Uterus (tissue), 4 donors: ENCODE data around the gene RPL10. TPM values are rescaled to one million over a fixed set of nuclear protein-coding genes. Genes with fewer than 3 reads are reported as not detected.
"Not testable (repeated sequence)": the region's sequence is repeated elsewhere in the genome, so short reads cannot be mapped to it uniquely, and the experiment has no call there.

ENCODE experiments used
- DNase-seq, 2 donors: peaks; one replicate each; pipeline ENCODE4 v3.0.0-alpha.2; 2019 to 2020
- H3K27ac ChIP-seq, 2 donors: fragments of 200-600 bp; sonication (generic); 1 replicate in 1 of 2; 2 replicates in 1 of 2; pipeline ENCODE4 v1.5.1; 2016 to 2018
- H3K27me3 ChIP-seq, 2 donors: fragments of 200-600 bp; sonication (generic); one replicate each; pipeline ENCODE4 v1.5.1; 2018 to 2019; ENCODE audit warnings: control low read depth in 1 of 2
- H3K36me3 ChIP-seq, 2 donors: fragments of 200-600 bp; sonication (generic); one replicate each; pipeline ENCODE4 v1.5.1; 2019; ENCODE audit warnings: control low read depth in 1 of 2
- H3K4me1 ChIP-seq, 2 donors: fragments of 200-600 bp; sonication (generic); one replicate each; pipeline ENCODE4 v1.5.1; 2018 to 2019; ENCODE audit warnings: control low read depth in 1 of 2
- H3K4me3 ChIP-seq, 2 donors: fragments of 200-600 bp; sonication (generic); 1 replicate in 1 of 2; 2 replicates in 1 of 2; pipeline ENCODE4 v1.5.1; 2018 to 2019; ENCODE audit warnings: mild to moderate bottlenecking in 1 of 2
- H3K9me3 ChIP-seq, 2 donors: fragments of 200-600 bp; sonication (generic); one replicate each; pipeline ENCODE4 v1.5.1; 2019; ENCODE audit warnings: control low read depth in 1 of 2
- POLR2A ChIP-seq, 2 donors: fragments of 450-650 bp; IDR thresholded peaks; one replicate each; pipeline ENCODE4 v1.6.1; 2016; ENCODE audit warnings: antibody characterized with exemption in 2 of 2, mild to moderate bottlenecking in 1 of 2, moderate library complexity in 1 of 2
- intact Hi-C: fragments of 100-400 bp; cut with DNase I; formaldehyde crosslinking; loops from one replicate; pipeline ENCODE4 v1.15.1; 2023; ENCODE audit warnings: low total_unique reads
- total RNA-seq, 4 donors: library from RNA; depleted of rRNA in 3 of 4; stranded (reverse); fragments of >200 nt in 3 of 4; gene quantifications; one replicate each; pipeline versions ENCODE4 v1.1.0 to v1.2.4, GENCODE V29; 2014 to 2023
- TF ChIP-seq, protein P1 (sequence below), 4 experiments: fragments of 200-600 bp in 2 of 4; fragments of 450-650 bp in 2 of 4; sonication (generic) in 2 of 4; IDR thresholded peaks; one replicate each; pipeline ENCODE4 v1.5.1; 2016 to 2019; ENCODE audit warnings: antibody characterized with exemption in 4 of 4, mild to moderate bottlenecking in 2 of 4, moderate library complexity in 1 of 4
- donor health status: DM: yes; HTN: yes; CAD: no.

The RPL10 gene
- total RNA-seq, 4 donors from 2014 or later = 2,407 to 9,172 (median 4,014) TPM

DNA sequence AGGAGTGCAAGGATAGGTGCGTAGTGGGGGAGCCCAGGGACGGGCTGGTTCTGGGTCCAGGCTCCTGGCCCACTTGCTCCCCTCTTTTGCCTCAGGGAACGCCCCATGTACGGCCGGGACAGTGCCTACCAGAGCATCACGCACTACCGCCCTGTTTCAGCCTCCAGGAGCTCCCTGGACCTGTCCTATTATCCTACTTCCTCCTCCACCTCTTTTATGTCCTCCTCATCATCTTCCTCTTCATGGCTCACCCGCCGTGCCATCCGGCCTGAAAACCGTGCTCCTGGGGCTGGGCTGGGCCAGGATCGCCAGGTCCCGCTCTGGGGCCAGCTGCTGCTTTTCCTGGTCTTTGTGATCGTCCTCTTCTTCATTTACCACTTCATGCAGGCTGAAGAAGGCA is 17.4 kb upstream of the RPL10 start:
- Histone ChIP-seq H3K4me1 (no peaks in the 10 kb centered on the region), H3K27me3 (no peaks in the 10 kb centered on the region), H3K9me3 (no peaks in the 10 kb centered on the region), H3K4me3 (peak overlapping the region; percentile 59 to 65), H3K36me3 (no peaks in the 10 kb centered on the region), H3K27ac (peak overlapping the region; percentile 95 to 97)
- no peak for TF ChIP-seq POLR2A (IDR thresholded peaks at IDR 0.05)
- TF ChIP-seq, protein P1, sequence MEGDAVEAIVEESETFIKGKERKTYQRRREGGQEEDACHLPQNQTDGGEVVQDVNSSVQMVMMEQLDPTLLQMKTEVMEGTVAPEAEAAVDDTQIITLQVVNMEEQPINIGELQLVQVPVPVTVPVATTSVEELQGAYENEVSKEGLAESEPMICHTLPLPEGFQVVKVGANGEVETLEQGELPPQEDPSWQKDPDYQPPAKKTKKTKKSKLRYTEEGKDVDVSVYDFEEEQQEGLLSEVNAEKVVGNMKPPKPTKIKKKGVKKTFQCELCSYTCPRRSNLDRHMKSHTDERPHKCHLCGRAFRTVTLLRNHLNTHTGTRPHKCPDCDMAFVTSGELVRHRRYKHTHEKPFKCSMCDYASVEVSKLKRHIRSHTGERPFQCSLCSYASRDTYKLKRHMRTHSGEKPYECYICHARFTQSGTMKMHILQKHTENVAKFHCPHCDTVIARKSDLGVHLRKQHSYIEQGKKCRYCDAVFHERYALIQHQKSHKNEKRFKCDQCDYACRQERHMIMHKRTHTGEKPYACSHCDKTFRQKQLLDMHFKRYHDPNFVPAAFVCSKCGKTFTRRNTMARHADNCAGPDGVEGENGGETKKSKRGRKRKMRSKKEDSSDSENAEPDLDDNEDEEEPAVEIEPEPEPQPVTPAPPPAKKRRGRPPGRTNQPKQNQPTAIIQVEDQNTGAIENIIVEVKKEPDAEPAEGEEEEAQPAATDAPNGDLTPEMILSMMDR (IDR thresholded peaks at IDR 0.05) = no peak
- no peak for DNase-seq
- intact Hi-C loops = no loop called here

DNA sequence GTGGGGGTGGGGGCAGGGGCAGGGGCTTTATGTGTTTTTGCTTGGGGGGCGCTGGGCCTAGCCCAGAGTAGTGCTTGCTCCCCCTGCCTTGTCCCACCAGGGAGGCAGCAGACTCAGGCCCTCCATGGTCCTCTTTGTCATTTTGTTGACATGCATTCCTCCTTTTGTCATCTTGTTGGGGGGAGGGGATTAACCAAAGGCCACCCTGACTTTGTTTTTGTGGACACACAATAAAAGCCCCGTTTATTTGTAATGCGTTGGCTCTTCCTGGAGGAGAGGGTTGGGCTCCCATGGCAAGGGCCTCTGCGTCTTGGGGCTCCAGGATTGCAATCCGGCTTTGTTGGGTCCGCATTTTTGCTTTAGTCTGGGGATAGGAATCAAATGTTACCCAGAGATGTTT is 16.9 kb upstream of the RPL10 start:
- TF ChIP-seq, protein P1 (IDR thresholded peaks at IDR 0.05) = no peak
- no peak for TF ChIP-seq POLR2A (IDR thresholded peaks at IDR 0.05)
- Histone ChIP-seq H3K4me1 (no peaks in the 10 kb centered on the region), H3K36me3 (no peaks in the 10 kb centered on the region), H3K27ac (no peak overlapping the region), H3K27me3 (no peaks in the 10 kb centered on the region), H3K9me3 (no peaks in the 10 kb centered on the region), H3K4me3 (no peak overlapping the region)
- DNase-seq = no peak
- intact Hi-C loops = no loop called here

DNA sequence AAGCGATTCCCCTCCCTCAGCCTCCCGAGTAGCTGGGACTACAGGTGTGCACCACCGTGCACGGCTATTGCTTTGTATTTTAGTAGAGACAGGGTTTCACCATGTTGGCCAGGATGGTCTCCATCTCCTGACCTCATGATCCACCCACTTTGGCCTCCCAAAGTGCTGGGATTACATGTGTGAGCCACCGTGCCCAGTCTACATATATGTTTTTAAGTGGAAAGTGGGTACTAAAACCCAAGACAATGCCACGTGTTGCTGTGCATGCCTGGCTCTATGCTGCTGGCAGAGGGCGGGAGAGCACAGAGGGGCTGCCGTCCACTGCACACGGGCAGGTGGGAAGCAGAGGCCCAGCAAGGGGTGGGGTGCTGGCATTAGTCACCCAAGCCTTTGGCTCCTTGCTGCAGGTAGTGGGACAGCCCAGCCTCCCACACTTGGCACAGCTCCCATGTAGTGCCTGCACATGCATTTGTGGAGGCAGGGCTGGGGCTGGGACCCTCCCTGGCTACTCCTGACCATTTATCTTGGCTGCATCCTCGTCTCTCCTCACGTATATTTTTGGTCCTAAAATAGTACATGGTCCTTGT is 15.6 kb upstream of the RPL10 start:
- Histone ChIP-seq H3K4me1 (no peaks in the 10 kb centered on the region), H3K36me3 (no peaks in the 10 kb centered on the region), H3K9me3 (no peaks in the 10 kb centered on the region), H3K27ac (no peak overlapping the region), H3K4me3 (no peak overlapping the region), H3K27me3 (no peaks in the 10 kb centered on the region)
- DNase-seq = peak in 1 of 2 donors; percentile 48
- TF ChIP-seq POLR2A (IDR thresholded peaks at IDR 0.05) = no peak
- TF ChIP-seq, protein P1 (IDR thresholded peaks at IDR 0.05) = no peak
- intact Hi-C loops = no loop called here

DNA sequence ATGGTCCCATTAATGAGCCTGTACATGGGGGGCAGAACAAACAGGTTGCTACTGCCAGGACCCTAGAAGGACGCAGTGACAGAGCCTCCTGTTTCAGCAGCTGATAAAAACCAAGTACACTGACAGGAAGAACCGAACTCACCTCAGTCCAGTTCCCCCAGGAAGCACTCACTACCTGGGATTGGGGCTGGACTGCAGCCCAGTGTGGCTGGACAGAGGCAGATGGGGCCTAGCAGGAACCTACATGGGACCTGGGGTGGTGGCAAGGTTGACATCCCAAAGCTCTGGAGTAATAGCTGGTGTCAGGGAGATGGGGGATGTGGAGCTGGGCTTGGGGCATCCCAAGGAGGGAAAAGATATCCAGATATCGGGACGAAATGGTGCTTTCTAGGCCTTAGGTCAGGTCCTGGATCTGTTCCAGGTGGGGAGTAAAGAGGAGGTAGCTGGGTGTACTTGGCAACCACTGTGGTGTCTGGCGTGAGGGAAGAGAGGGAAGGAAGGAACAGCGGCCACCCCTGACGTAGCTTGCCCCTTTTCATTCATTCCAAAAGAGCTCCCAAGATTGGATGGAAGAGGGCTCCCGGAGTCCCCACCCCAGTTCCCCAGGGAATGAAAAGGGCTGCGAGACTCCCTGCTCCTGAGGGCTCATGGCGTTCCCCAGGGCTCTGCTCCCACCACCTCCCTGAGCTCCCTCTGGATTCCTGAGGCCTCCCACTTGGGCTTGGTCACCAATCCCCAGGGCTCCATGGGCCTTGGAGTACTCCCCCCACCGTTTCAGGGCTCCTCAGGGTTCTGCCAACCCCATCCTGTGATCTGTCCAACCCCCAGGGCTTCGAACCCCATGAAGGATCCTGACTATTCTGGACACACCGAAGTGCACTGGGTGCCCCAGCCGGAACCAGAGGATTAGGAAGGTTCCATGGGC is 14.6 kb upstream of the RPL10 start:
- peak; percentile 39 to 48 for DNase-seq
- H3K4me1 ChIP-seq = no peaks in the 10 kb centered on the region
- peak overlapping the region; percentile 1 to 51 for H3K27ac ChIP-seq
- no peaks in the 10 kb centered on the region for H3K36me3 ChIP-seq
- H3K4me3 ChIP-seq = no peak overlapping the region
- no peaks in the 10 kb centered on the region for H3K27me3 ChIP-seq
- TF ChIP-seq POLR2A (IDR thresholded peaks at IDR 0.05) = no peak
- TF ChIP-seq, protein P1 (IDR thresholded peaks at IDR 0.05) = no peak
- H3K9me3 ChIP-seq = no peaks in the 10 kb centered on the region
- intact Hi-C loops = no loop called here

DNA sequence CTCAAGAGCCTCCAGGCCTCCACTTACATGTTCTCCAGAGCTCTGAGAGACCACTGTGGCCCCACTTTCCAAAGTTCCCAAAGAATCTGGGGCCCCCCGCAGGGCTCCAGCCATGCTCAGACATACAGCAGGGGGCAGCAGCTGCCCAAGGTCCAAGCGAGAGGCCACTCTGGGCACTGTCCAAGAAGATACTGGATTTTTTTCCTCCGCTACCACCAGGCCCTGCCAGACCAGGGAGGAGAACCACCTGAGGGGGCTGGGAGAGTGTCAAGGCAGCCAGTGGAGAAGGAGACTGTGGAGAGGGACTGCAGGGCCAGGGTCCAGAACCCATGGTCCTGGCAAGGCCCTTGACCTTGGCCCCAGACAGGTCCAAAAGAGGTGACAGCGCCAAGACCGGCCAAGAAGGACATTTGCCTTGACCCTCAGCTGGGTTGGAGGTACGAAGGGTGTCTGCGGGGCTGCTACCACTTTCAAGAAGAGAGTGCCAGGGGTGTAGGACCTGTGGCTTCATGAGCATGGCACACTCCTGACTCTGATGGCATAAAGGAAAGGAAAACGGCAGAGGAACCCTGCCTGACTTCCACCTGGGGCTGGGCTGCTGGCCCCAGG is 13.8 kb upstream of the RPL10 start:
- H3K27ac ChIP-seq = peak overlapping the region; percentile 1 to 51
- H3K27me3 ChIP-seq = no peaks in the 10 kb centered on the region
- no peaks in the 10 kb centered on the region for H3K4me1 ChIP-seq
- TF ChIP-seq, protein P1 (IDR thresholded peaks at IDR 0.05) = peak; percentile 20 to 49 (median 36)
- TF ChIP-seq POLR2A (IDR thresholded peaks at IDR 0.05) = no peak
- intact Hi-C loops = no loop called here
- DNase-seq = peak; percentile 41
- H3K4me3 ChIP-seq = no peak overlapping the region
- no peaks in the 10 kb centered on the region for H3K9me3 ChIP-seq
- no peaks in the 10 kb centered on the region for H3K36me3 ChIP-seq

DNA sequence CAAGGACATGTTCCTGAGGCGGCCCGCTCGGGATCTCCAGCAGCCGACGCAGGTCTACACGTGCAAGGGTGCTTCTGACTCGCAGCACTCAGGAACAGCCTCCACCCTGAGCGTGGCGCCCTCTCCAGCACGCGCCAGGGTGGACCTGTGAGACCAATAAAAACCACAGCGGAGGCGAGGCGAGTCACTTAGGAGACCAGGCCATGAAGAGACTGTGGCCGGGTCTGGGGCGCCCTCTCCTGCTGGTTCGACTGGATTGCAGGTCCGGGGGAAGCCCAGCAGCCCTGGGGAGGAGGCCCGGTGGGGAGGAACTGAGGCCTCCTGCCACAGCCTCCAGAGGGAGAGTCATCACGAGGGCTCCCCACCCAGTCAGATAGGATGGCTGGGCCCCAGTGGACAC is 10.1 kb upstream of the RPL10 start:
- H3K4me3 ChIP-seq, H3K27ac ChIP-seq, intact Hi-C loops, H3K27me3 ChIP-seq, DNase-seq, H3K36me3 ChIP-seq, H3K4me1 ChIP-seq, H3K9me3 ChIP-seq: not testable (repeated sequence)

DNA sequence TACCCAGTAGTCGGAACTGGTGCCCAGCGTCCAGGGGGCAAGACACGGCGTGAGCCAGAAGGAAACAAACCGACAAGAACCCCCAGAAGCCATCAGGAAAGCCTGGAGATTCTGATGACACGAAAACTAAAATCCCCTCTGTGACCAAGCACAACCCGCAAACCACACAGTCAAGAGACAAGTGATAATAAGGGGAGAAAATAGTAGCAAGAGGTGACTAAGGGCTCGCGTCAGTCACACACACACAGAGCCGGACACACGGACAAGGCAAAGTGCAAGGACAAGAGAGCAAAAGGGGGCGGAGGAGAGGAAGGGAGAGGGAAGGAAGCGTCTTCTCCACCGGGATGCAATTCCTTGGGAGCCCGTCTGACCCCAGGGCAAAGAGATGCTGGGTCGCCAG is 9.5 kb upstream of the RPL10 start:
- intact Hi-C loops, H3K4me1 ChIP-seq, H3K9me3 ChIP-seq, H3K27me3 ChIP-seq, H3K27ac ChIP-seq, H3K4me3 ChIP-seq, H3K36me3 ChIP-seq, DNase-seq: not testable (repeated sequence)
